ENCODE measurements around the gene TRIM37.
"Not testable (repeated sequence)": the region's sequence is repeated elsewhere in the genome, so short reads cannot be mapped to it uniquely, and the experiment has no call there.

TRIM37 gene

GRCh38 chr17:59106463-59107305 is at the start of gene TRIM37:
Gene TRIM37, minus strand, starts transcription at chr17:59106880. Its CDS starts 419 bp downstream, at chr17:59106461.
- peak; percentile 98 for DNase-seq (ENCODE audit: low read depth)

GRCh38 chr17:59155439-59156177 is 48.9 kb upstream of the TRIM37 start, which contains the start of gene PRR11:
Gene PRR11, plus strand, starts transcription at chr17:59155746. Its CDS starts 14,007 bp downstream, at chr17:59169753.
- DNase-seq (ENCODE audit: low read depth) = peak; percentile 88

DNA sequence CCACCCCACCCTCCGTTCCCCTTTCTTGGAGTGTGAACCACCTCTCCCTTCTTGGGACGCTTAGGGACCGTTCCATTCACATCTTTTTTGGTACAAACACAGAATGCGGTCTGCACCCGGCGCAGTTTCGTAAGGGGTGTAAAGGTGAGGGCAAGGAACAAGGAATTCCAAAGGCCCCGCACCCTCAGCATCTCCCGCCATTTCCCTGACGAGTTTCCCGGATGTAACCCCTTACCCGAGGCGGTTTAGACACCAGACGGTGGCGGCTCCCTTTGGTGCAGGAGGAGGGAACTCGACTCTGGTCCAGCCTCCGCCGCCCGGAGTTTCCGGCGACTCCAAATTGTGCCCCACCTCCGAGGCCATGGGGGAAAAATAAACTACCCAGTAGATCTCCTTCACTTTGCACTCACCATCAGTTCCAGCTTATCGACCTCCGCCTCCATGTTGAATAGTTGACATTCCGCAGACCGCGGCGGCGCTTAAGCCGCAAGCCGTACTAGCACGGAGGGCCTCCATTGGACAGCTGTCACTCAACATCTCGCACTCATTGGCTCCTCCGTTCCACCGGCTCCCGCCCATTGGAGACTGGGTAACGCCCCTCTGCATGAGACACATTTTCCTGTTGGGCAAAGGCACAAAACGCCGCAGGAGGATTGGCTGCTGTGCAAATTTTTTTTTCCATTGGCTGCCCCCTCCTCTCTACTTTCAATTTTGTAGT is 48.2 kb upstream of the TRIM37 start, which contains the start of gene SKA2:
Gene SKA2, minus strand, starts transcription at position 466 of the 718 bp plus-strand sequence. Its CDS starts 23 bp downstream, at position 443.
- DNase-seq (ENCODE audit: low read depth) = peak; percentile 98

GRCh38 chr17:59154292-59154720 is 47.6 kb upstream of the TRIM37 start:
- DNase-seq (ENCODE audit: low read depth) = peak; percentile 31

DNA sequence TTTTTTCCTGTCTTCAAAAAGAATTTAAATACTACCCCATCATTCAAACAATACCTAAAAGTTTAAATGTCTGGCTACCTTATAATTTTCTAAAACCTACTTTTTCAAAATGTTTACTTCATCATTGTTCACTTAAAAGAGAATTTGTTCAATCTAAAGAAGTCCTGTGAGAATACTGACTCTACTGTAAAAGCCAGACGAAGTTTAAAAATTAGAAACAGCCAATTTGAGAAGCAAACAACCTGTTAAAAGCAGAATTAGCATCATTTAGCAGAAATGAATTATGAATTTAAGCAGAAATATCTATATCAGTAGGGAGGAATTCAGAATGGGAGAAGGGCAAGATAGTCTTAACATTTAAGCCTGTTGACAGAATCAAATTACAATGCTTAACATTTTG is 46.2 kb upstream of the TRIM37 start:
- DNase-seq (ENCODE audit: low read depth) = no peak

DNA sequence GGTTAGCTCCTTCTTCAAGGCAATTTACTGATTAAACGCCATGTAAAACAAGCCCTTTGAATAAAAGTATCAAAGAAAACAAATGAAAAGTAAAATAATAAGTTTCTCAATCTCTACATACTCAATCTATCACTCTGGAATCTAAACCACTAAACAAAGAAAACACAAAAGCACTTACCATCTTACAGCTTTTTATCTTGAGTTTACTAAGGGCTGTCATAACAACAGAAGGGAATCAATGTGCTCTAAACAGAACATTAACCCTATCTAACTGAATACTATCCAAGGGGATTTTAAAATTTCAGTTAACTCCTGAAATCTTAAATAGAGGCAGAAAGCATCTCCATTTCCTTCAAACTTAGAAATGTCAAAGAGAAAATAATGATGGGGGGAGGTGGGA is 44.9 kb upstream of the TRIM37 start:
- no peak for DNase-seq (ENCODE audit: low read depth)

- no peak for DNase-seq (ENCODE audit: low read depth)
Observed at GRCh38 chr17:59151006-59151405, 44.3 kb upstream of the TRIM37 start.

DNA sequence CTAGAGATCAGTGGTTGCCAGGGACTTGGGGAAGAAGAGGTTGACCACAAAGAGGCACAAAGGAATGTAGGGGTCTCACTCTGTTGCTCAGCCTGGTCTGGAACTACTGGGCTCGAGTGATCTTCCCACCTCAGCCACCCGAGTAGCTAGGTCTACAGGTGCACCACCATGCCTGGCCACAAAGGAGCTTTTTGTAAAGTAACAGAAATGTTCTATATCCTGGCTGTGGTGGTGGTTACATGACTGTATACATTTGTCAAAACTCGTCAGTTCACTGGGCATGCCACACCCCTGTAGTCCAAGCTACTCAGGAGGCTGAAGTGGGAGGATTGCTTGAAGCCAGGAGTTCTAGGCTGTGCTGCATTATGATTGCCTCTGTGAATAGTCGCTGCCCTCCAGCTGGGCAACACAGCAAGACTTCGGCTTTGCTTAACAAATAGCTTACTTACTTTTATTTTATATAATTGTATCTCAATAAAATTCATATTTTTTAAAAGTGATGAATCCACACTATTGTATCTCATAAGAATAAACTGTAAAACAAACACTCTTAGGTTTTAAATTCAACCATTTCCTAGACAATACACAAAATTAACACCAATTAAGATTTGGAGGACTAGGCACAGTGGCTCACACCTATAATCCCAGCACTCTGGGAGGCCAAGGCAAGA is 43.3 kb upstream of the TRIM37 start:
- no peak for DNase-seq (ENCODE audit: low read depth)

DNA sequence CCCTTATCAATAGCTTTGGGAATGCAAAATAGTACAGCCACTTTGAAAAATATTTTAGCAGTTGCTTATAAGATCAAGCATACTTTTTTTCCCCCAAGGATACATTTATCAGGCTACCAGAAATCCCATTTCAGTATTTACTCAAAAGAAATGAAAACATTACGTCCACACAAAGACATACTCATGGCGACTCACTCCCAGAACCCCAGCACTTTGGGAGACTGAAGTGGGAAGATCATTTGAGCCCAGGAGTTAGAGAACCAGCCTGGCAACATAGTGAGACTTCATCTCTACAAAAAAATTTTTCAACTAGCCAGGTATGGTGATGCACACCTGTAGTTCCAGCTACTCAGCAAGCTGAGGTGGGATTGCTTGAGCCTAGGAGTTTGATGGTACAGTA is 42.4 kb upstream of the TRIM37 start:
- no peak for DNase-seq (ENCODE audit: low read depth)

GRCh38 chr17:59145571-59146096 is 39.0 kb upstream of the TRIM37 start:
- no peak for DNase-seq (ENCODE audit: low read depth)

GRCh38 chr17:59141860-59142259 is 35.2 kb upstream of the TRIM37 start:
- DNase-seq (ENCODE audit: low read depth) = no peak

DNA sequence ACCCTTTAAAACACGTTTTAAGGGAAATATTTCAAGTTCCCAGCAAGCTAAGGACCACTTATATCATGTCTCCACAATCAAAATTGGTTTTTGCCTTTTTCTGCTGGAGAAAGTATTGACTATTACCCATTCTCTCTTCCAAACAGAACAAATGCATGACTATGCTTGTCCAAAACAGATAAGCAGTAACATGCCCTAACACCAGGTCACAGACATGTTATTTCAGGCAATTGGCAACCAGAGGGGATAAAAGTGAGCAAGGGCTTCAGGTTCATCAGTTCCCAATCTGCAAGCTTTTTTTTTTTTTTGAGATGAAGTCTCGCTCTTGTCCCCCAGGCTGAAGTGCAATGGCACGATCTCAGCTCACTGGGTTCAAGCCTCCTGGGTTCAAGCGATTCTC is 33.3 kb upstream of the TRIM37 start:
- no peak for DNase-seq (ENCODE audit: low read depth)

DNA sequence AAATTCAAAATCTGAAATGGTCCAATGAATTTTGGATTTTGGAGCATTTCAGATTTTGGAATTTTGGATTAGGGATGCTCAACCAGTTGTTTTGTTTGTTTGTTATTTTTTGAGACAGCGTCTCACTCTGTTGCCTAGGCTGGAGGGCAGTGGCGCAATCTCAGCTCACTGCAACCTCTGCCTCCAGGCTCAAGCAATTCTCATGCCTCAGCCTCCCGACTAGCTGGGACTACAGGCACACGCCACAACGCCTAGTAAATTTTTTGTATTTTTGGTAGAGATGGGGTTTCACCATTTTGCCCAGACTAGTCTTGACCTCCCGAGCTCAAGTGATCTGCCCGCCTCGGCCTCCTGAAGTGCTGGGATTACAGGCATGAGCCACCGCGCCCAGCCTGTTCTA is 31.7 kb upstream of the TRIM37 start:
- not testable (repeated sequence) for DNase-seq (ENCODE audit: low read depth)

DNA sequence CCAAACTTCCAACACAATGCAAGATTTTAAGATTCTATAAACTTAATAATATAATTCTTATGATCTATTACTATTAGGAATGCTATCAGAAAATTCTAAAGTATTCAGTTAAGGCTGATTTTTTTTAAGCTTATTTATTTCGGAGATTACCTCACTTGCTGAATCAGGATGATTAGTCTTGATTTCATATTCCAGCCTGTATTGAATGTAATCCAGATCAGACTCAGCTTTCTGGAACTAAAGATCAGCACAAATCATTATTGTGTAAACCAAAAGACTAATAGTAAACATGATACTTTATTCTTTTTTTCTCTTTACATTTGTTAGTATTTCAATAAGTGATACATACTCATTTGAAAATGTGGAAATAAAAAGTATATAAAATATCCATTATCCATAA is 24.5 kb upstream of the TRIM37 start:
- DNase-seq (ENCODE audit: low read depth) = no peak

DNA sequence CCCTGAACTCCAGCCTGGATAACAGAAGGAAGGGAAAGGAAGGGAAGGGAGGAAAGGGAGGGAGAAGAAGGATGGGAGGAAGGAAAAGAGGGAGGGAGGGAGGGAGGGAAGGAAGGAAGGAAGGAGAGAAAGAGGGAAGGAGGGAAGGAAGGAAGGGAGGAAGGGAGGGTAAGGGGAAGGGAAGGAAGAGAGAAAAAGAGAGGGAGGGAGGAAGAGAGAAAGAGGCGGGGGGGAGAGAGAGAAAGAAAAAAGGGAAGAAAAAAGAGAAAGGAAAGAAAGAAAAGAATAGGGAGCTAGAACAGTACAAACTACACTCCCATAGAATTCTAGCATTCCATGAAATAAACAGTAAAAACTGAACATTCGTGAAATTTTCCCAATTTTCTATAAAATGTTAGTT is 23.1 kb upstream of the TRIM37 start:
- DNase-seq (ENCODE audit: low read depth) = no peak

- no peak for DNase-seq (ENCODE audit: low read depth)
Observed at GRCh38 chr17:59126809-59127417, 20.2 kb upstream of the TRIM37 start.

- DNase-seq (ENCODE audit: low read depth) = no peak
Observed at GRCh38 chr17:59124665-59125064, 18.0 kb upstream of the TRIM37 start.

GRCh38 chr17:59121901-59122480 is 15.3 kb upstream of the TRIM37 start:
- DNase-seq (ENCODE audit: low read depth) = no peak

- no peak for DNase-seq (ENCODE audit: low read depth)
Observed at GRCh38 chr17:59115474-59115873, 8.8 kb upstream of the TRIM37 start.

- no peak for DNase-seq (ENCODE audit: low read depth)
Observed at GRCh38 chr17:59111539-59111938, 4.9 kb upstream of the TRIM37 start.

DNA sequence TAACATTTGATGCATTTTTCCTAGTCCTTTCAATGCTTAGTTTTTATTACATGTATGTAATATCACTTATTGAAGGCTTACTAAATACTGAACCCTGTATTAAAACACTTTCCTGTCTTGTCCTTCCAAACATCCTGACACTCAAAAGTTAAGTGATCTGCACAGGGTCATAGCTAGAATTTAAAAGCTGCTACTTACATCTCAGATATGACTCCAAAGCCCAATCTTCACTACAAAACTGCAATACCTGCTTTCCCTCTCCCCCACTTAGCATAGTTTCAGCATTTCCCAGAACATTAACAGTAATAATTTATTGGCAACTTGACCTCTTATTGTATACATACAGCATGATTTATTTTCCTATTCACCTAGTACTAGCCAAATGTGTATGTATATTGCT is 4.3 kb upstream of the TRIM37 start:
- DNase-seq (ENCODE audit: low read depth) = no peak

Measured in activated T-cell treated with anti-CD3 and anti-CD28 coated beads for 24 hours (primary cell).